Measurements from ENCODE around the gene FUZ.

FUZ gene

DNA sequence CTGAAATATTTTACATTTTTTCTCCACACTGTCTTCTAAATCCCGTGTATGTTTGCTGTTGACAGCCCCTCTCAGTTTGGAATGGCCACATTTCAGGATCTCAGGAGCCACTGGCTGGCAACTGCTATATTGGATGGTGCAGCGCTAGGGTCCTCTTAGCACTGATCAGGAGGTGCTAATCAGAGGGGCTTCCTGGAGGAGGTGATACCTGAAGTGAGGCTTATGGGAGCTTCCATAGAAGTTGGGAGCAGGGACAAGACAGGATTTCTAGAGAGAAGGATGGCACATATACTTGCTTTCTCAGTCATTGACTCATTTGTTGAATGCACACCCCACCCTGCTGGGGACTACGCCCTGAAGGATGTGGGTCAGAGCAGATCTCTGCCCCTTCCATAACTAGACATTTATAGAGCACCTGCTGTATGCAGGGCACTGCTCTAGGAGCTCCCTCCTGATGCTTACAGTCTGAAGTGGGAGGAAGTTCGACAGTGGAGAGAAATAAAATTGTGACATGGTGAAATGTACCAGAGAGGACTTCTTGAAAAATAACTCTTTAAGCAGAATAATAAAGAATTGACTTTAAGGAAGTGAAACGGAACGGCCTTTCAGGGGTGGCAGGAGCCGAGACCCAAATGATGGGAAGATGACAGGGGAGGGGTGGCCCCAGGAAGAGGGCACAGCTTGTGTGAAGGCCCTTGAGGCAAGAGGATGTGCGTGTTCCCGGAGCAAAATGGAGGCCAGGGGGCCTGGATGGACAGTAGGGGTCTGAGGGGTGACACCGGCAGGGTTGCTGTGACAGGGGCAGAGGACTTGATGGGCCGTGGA, 33.1 kb downstream of the FUZ start:
- no peak for DNase-seq

DNA sequence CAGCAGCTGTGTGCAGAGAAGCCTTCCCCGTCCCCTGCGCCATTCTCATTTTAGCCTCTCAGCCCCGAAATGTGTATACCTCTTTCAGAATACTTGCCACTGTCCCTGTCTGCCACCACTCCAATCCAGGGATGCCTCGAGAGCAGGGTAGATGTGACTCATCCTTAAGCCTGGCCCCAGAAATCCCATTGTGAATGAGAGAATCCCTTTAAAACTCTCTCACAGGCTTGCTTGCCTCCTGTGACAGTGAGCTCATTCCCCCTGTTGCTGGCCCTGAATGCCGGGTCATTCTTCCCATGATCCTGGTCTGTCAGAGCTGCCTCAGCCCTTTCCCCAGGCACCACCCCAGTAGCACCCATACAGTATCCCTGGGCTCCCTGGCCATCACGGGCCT, 36.7 kb downstream of the FUZ start:
- no peak for DNase-seq

DNA sequence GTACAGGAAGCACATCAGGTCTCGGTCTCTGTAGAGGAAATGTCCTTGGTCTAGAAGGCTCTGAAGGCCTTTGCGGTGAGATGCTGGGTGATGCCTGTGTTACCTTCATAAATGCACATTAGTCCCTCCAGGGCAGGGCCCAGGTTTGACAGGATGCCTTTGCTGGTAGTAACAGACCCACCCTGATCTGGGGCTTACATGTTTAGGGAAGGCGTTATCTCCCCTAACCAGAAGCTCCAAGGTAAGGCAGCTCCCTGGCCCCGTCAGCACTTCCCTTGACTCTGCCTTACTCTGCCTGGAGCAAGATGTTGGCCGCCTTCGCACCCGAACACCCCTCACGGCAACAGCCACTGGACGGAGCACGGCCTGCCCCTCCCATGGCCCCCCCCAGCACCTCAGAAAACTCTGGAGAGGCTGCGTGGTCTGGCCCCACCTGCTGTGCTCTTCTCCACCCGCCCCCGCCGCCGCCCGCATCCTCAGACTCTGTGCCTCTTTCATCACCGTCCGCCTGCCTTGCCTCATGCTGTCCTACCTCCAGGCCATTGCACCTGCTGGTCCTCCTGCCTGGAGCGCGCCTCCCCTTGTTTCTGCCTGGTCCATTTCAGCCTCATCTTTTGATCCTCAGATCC, 37.2 kb downstream of the FUZ start:
- no peak for DNase-seq

DNA sequence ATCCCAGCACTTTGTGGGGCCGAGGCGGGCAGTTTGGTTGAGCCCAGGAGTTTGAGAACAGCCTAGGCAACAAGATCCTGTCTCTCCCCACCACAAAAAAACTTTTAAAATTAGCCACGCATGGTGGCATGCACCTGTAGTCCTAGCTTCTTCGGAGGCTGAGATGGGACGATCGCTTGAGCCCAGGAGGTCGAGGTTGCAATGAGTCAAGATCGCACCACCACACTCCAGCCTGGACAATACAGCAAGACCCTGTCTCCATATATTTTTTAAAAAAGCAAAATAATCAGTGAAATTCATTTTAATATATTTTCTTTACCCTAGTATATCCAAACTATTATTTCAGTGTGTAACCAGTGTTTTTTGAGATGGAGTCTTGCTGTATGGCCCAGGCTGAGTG, 38.1 kb downstream of the FUZ start:
- DNase-seq = no peak

DNA sequence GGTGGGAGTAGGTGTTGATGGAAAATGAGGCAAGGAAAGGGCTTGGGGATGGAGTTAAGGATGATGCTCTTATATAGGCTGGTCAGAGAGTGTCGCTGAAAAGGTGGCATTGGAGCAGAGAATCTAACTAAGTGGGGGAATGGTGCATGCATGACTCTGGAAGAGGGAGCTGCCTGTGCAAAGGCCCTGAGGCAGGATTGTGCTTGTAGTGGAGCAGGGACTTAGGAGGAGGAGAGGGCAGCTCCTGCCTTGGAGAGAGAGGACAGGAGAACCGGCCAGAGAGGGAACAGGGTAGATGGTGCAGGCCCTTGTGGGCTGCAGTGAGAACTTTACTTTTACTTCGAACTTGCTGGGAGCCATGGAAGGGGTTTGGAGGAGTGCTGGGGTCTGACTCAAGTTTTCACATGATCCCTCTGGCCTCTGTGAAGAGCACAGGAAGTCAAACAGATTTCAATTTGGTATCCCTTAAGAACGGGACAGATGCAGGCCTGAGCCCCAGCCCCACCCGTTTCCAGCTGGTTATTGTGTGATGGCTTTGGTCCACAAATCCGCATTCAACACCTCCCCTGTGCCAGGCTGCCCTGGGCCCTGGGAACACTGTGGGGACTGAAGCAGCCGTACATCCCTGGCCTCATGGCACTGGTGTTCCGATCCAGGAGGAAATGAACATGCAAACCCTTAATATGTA, 39.3 kb downstream of the FUZ start:
- DNase-seq = no peak

DNA sequence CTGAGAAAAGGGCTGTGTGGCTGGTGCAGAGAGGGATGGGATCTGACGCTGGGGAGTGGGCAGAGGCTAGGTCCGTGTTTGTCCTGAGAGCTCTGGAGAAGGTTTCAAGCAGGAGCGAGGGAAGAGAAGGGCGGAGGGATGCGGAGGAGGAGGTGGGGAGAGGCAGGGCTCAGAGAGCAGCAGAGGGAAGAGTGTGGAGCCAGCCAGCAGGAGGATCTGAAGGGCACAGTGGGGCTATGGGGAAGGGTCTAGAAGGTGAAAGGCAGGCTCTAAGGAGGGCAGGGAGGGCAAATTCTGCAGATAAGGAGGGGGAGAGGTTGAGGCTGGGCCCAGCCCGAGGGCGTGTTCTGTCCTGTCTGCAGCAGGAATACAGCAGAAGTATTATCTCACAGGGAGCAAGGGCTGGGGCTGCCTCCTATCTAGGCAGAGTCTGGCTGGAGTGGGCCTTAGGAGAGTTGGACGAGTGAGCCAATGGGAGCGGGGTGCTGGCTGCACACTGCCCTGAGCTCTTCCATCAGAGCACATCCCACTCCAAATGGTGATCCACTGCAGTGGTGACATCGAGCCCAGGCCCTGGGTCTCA, 40.2 kb downstream of the FUZ start:
- no peak for DNase-seq

DNA sequence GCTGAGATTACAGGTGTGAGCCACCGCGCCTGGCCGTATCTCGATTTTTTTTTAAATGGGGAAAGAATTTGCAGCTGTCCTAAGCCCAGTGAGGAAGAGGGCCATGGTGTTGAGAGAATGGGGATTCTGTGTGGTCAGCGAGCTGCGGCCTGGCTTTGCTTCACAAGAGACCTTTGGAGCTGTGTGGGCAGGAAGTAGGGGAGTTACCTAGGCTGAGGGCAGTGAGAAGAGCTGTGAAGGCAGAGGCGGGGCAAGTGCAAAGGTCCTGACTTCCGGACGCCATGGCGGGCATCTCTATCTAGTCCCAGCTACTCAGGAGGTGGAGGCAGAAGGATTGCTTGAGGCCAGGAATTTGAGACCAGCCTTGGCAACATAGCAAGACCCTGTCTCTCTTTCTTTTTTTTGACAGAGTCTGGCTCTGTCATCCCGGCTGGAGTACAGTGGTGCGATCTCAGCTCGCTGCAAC, 41.4 kb downstream of the FUZ start:
- no peak for DNase-seq

DNA sequence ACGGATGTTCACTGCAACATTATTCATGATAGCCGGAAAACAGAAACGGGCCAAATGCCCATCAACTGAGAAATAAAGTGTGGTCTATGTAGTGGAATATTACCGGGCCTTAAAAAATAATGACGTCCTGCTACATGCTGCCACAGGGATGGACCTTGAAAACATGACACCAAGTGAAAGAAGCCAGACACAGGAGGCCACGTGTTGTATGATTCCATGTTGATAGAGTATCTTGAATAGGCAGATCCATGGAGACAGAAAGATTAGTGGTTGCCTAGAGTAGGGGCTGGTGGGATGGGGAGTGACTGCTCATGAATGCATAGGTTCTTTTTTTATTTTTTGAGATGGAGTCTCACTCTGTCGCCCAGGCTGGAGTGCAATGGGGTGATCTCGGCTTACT, 42.6 kb downstream of the FUZ start:
- no peak for DNase-seq

DNA sequence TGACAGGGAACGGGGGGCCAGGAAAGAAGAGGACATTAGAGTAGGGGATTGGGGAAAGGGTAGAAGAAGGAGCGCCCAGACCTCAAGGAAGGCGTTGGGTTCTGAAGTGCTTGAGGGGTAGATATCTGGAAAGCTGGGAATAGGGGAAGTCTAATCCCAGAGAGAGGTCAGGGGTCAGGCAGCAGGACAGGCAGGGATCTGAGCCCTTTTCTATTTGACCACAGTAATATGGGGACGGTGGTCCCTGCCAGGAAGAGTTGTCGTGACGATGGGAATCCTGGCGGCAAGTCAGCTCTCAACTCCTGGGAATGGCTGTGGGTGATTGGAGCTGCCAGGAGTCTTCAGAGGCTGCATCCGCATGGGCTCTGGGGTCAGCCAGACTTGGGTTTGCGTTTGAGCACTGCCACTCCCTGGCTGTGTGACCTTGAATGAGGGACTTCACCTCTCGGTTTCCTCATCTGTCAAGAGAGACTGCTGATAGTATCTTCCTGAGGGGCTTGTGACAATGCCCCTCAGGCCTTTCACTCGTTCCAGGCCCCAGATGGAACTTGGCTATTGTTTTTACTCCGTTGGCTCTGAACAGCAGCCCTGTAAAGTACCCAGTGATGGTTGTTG, 45.0 kb downstream of the FUZ start:
- DNase-seq = no peak

DNA sequence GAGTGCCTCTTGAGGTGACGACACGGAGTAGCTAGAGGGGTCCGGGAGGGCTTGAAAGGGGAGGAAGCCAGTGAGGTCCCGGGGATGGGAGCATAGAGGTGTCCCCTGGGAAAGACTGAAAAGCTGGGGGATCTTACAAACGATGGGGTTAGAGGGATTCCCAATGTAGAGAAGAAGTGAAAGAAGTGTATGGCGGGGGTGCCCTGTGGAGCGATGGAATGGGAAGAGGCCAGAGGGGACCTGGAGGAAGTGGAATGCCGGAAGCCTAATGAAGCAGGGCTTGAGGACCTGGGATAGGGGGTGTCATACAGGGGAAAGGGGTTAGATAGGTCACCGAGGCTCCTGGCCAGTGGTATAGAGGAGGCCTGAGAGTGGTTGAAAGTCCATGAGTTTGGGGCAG, 45.7 kb downstream of the FUZ start:
- no peak for DNase-seq

DNA sequence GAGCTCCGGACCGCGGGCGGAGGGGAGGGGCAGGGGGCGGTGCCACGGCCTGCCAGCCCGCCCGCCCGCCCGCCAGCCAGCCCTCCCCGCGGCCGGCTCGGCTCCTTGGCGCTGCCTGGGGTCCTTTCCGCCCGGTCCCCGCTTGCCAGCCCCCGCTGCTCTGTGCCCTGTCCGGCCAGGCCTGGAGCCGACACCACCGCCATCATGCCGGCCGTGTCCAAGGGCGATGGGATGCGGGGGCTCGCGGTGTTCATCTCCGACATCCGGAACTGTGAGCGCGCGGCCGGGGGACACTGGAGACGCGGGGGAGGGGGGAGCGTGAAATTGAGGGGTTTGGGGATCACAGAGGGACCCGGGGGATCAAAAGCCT, 46.2 kb downstream of the FUZ start, which contains the start of gene AP2A1:
TSS of gene AP2A1 (plus strand) at position 72 of the 370 bp plus-strand sequence. CDS start at position 205, 133 bp downstream.
- DNase-seq = no peak

DNA sequence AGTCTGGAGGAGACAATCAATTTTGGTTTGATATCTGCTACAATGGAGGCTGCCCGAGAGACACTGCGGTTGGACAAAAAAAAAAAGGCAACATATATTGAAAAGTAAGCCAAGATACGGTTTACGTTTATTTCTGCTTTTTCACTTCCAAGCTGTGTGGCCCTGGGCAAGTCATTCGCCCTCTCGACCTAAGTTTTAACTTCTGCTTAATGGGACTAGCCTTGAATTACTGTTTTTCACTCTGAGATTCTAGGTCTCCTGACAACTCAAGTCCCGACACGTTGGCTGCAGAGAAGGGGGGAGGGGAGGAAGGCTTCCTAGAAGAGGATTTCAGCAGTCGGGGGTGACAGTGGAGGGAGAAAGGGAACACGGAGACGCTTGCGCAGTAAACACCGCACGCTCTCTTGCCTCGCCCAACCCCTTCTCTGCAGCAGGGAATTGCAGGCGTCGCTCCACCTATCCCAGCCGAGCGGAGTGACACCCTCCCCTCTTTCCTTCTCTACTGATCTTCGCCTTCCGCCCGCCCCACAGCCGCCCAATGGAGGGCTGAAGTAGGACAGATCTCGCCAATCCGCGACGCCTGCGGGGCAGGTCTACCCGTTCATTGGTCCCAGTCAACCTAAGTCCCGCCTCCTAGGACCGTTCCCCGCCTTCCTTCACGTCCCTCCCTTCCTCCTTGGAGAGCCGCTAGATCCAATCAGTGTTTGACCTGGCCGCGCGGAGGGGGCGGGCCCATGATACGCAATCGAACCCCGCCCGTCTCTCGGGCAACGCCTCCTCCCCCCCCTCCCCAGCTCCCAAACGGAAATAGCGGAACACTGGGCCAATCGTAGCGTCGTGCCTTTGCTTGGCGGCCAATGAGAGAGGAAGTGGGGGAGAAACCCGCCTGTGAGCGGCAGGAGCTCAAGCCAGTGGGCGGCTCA, 46.8 kb downstream of the FUZ start:
- peak; percentile 98 for DNase-seq

DNA sequence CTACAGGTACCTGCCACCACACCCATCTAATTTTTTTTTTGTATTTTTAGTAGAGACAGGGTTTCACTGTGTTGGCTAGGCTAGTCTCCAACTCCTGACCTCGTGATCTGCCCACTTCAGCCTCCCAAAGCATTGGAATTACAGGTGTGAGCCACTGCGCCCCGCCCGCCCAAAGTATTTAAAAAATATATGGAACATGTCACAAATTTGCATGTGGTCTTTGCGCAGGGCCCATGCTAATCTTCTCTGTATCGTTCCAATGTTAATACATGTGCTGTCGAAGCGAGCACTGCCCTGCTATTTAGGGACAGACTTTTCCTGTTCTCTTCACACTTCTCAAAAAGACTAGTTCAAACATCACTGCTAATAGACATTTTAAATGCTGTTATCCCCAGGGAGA, 48.8 kb downstream of the FUZ start:
- no peak for DNase-seq

DNA sequence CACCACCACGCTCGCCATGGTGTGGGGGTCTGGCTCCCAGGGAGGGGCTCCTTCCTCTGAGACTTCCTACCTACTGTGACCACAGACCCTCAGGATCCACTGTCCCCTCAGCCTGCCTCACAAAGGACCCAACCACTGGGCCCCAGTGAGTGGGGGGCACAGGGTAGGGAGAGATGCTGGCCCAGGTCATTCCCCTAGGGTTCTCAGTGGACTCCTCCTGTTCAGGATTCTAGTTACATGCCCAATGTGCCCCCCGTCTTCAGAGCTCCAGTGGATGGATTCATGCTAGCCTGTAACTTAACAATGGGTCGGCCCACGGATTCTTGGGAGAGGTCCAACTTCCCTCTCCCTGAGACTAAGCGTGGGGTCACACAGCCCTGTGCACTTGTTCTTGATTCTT, 49.9 kb downstream of the FUZ start, which contains the start of gene TSKS:
TSS of gene TSKS (minus strand) at position 77 of the 400 bp plus-strand sequence. CDS start at position 18, 59 bp downstream.
- DNase-seq = no peak

DNA sequence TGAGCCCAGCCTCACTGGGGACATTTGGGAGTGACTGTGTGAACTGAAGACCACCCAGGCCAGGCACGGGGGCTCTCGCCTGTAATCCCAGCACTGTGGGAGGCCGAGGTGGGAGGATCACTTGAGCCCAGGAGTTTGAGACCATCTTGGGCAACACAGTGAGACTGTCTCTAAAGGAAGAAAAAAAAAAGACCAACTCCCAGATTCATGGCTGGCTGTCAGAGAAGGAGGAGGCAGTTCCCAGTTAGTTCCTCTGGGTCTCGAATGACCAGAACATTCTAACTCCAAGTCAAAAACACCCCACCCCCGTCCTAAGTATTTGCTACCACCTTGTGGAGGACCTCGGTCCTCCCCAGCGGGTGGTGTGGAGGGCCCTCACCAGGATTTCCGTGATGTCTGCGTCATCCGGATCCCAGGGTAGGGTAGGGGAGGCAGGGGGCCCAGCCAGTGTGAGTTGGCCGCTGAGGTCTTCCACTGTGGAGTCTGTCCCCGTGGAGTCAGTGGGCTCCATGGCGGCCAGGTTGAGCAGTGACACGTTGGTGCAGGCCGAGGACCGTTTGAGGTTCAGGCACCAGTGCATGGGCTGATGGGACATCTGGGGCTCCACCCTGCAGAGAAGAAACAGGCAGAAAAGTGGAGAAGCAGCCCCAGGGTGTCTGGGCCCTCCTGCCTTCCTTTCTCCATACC, 51.3 kb downstream of the FUZ start:
- DNase-seq = no peak

DNA sequence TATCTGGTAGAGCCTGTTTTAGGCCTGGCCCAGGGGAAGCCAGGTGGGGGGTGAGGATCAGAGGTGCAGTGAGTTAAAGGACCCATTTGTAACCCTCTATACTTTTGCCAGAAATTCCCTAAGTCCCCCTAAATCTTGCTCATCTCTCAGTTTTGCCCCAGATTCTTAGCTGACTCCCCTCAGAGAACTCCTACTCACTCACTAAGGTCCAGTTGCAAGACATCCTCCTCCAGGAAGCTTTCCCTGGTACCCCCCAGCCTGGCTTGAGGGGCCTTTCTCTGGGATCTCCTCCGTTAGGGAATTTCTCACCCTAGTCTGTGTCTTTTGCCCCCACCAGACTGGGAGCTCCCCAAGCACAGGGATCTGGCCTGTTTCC, 51.9 kb downstream of the FUZ start:
- no peak for DNase-seq

DNA sequence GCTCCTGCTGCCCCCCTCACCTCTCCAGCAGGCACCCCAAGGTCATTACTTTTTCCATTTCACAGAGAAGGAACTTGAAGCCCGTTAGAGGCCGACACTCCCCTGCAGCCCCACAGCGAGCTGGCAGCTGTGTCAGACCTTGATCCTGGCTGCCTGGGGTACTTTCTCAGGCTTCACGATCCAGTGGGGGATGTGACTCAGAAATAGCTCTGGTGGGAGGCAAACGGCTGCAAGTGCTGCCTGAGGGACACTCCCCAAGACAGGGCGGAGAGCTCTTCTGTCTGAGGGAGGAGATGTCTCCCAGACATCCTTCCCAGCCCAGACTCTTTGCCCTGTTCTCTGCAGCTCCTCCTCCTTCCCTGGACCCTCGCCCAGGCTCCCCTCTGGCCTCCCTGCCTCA, 54.8 kb downstream of the FUZ start:
- no peak for DNase-seq
